Large intestine (tissue), 3 donors: ENCODE results near the gene MMEL1. TPM values are rescaled to one million over a fixed set of nuclear protein-coding genes. Genes with fewer than 3 reads are reported as not detected.

Experiments
- DNase-seq, 2 donors: peaks; one replicate each; pipeline versions ENCODE4 v3.0.0 to v3.0.0-alpha.2; 2013
- H3K27ac ChIP-seq: one replicate; pipeline ENCODE4 v1.5.1; 2013; ENCODE audit warnings: low read length
- H3K27me3 ChIP-seq: 2 replicates; pipeline ENCODE4 v1.6.1; 2013; ENCODE audit warnings: low read length; ENCODE audit not compliant: control insufficient read depth, insufficient read depth
- H3K36me3 ChIP-seq: 2 replicates; pipeline ENCODE4 v1.6.1; 2013; ENCODE audit warnings: low read length; ENCODE audit not compliant: control insufficient read depth, insufficient read depth
- H3K4me1 ChIP-seq: one replicate; pipeline ENCODE4 v1.6.1; 2013; ENCODE audit warnings: low read length; ENCODE audit not compliant: control insufficient read depth, insufficient read depth
- H3K4me3 ChIP-seq: one replicate; pipeline ENCODE4 v1.5.1; 2013; ENCODE audit warnings: low read length
- H3K9me3 ChIP-seq: one replicate; pipeline ENCODE4 v1.6.1; 2013; ENCODE audit warnings: mild to moderate bottlenecking, low read depth, low read length, moderate library complexity; ENCODE audit not compliant: control insufficient read depth
- WGBS: methylation state at CpG from one replicate; pipeline ENCODE4 v1.1.5; 2013; ENCODE audit warnings: low lambda C conversion rate; ENCODE audit not compliant: insufficient coverage; 5-methylcytosine and 5-hydroxymethylcytosine counted together
- polyA plus RNA-seq: library from polyadenylated mRNA; unstranded; fragments of 120-200 nt; gene quantifications from one replicate; pipeline ENCODE4 v1.2.1, GENCODE V29; 2013

Gene MMEL1
- polyA plus RNA-seq, 1 donor, result 14.3 TPM

DNA sequence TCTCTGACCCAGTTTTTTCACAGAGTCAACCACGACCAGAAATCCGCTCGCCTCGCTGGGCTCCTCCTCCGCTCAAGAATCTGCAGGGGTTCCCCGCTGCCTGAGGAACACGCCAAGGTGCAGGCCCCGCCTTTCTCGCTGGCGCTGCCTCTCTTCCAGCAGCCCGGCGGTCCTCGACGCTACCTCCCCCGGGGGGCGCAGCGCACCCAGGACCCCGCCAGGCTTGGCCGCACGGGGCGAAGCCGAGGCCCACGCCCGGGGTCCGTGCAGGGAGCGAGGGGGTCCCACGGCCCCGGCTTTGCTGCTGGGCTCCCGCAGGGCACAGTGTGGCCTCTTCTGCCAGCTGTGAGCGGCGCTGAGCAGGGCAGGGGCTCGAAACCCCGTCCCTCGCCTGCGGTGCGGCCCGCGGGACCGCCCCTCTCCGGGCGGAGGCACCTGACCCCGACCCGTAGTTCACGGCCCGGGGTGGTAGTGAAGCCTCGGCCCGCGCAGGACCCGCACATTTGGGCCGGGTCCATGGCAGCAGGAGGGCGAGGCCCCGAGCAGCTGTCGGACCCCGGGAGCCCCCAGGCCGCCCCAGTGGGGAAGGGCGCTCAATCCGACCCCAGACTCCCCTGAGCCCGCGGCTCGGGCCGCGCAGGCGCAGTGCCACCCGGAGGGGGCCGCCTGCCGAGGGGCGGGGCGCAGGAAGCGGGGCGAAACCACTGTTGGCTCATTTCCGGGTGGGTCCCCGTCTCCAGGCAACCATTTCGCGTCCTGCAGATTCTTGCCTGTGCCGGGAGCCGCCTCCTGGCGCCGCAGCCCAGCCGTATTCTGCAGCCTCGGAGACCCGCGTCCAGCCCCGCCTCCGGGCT, 10.0 kb upstream of the MMEL1 start:
- Histone ChIP-seq H3K27me3 (no peaks in the 10 kb centered on the region), H3K4me3 (peak overlapping the region; percentile 84), H3K27ac (peak overlapping the region; percentile 73), H3K4me1 (peaks cover 26% of the 10 kb centered on the region), H3K9me3 (peaks cover 10% of the 10 kb centered on the region), H3K36me3 (no peaks in the 10 kb centered on the region)
- no CpG with 5 or more reads among the region's 84 CpGs for WGBS
- peak; percentile 92 to 93 for DNase-seq

DNA sequence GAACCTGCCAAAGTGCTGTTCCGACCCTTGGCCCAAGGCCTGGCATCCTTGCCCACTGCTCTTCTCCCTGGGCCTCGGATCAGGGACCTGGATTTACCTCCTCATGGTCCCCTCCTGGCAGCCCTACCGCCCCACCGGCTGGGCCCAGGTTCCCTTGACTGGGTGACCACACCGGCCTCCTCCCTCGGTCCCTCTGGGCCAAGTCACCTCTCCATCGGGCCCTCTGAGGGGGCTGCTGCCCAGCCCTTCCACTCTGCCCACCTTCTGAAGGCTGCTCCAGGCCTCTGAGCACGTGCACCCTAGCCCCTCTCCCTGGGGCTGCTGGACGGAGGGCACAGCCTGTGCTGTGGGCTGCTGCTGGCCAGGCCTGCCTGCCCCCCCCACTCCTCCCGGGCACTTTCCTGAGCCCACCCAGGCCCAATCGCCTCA, 9.3 kb upstream of the MMEL1 start:
- Histone ChIP-seq H3K4me3 (peak overlapping the region; percentile 84), H3K36me3 (no peaks in the 10 kb centered on the region), H3K27me3 (no peaks in the 10 kb centered on the region), H3K4me1 (peaks cover 26% of the 10 kb centered on the region), H3K27ac (peak overlapping the region; percentile 73), H3K9me3 (peaks cover 8% of the 10 kb centered on the region)
- WGBS, result no CpG with 5 or more reads among the region's 11 CpGs
- DNase-seq, result no peak

- peak overlapping the region; percentile 73 for H3K27ac ChIP-seq
- H3K36me3 ChIP-seq, result no peaks in the 10 kb centered on the region
- no peaks in the 10 kb centered on the region for H3K27me3 ChIP-seq
- peaks cover 13% of the 10 kb centered on the region for H3K9me3 ChIP-seq
- H3K4me1 ChIP-seq, result peaks cover 26% of the 10 kb centered on the region
- no peak for DNase-seq
- H3K4me3 ChIP-seq, result peak overlapping the region; percentile 84
- WGBS, result no CpG with 5 or more reads among the region's 34 CpGs
These were observed 8.7 kb upstream of the MMEL1 start for GRCh38 chr1:2641381-2642130.

DNA sequence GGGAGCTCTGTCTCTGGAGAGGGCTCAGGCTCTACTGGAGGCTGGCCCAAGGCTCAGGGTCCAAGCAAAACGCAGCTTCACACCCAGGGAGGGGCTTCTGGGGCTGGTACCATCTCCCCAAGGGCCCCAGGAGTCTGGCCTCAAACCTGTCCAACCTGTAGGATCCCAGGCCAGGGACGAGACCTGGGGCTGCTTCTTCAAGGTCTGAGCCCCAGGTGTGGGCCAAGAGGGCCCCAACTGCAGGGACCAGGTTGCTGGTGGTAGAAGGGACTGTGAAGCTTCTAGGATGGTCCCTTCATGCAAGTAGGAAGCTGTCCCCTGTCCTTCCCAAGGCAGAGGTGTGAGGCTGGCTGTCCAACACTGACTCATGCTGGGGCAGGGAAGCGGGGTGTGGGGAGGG, 7.8 kb upstream of the MMEL1 start:
- no CpG with 5 or more reads among the region's 3 CpGs for WGBS
- H3K27ac ChIP-seq, result peak overlapping the region; percentile 20
- peaks cover 16% of the 10 kb centered on the region for H3K9me3 ChIP-seq
- peaks cover 26% of the 10 kb centered on the region for H3K4me1 ChIP-seq
- peak in 1 of 2 donors; percentile 32 for DNase-seq
- no peak overlapping the region for H3K4me3 ChIP-seq
- H3K36me3 ChIP-seq, result no peaks in the 10 kb centered on the region
- H3K27me3 ChIP-seq, result no peaks in the 10 kb centered on the region

- no peak overlapping the region for H3K4me3 ChIP-seq
- peak in 1 of 2 donors; percentile 68 for DNase-seq
- H3K4me1 ChIP-seq, result peaks cover 26% of the 10 kb centered on the region
- WGBS, result no CpG with 5 or more reads among the region's 26 CpGs
- peaks cover 14% of the 10 kb centered on the region for H3K9me3 ChIP-seq
- no peaks in the 10 kb centered on the region for H3K36me3 ChIP-seq
- peak overlapping the region; percentile 20 for H3K27ac ChIP-seq
- no peaks in the 10 kb centered on the region for H3K27me3 ChIP-seq
These were observed 7.0 kb upstream of the MMEL1 start for GRCh38 chr1:2639607-2640521.

- H3K9me3 ChIP-seq, result peaks cover 14% of the 10 kb centered on the region
- no peak overlapping the region for H3K4me3 ChIP-seq
- H3K27ac ChIP-seq, result no peak overlapping the region
- H3K4me1 ChIP-seq, result peaks cover 26% of the 10 kb centered on the region
- H3K36me3 ChIP-seq, result no peaks in the 10 kb centered on the region
- no peak for DNase-seq
- no peaks in the 10 kb centered on the region for H3K27me3 ChIP-seq
- no CpG with 5 or more reads among the region's 11 CpGs for WGBS
These were observed 6.4 kb upstream of the MMEL1 start for GRCh38 chr1:2639203-2639602.

DNA sequence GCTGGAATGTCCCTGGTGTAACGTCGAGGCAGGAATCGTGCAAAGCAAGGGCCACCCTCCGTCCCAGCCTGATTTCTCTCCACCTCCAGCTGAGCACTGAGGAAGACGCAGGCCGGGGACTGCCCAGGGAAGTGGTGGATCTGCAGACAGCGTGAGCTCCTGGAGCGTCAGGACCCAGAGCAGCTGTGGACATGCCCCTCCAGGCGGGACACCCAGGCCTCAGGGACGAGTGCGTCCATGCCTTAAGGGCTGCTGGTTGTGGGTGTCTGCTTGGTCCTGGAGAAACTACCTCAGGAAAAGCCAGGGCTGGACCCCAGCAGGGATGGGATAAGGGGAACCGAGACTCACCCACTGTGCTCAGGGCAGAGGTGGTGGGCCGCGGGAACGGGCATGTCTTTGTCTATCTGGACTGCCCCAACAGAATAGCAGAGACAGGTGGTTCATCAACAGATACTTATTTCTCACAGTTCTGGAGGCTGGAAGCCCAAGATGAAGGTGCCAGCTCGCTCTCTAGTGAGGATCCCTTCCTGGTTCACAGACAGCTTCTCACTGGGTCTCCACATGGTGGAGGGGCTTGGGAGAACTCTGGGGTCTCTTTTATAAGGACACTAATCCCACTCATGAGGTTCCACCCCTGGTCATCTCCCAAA, 5.8 kb upstream of the MMEL1 start:
- no peak for DNase-seq
- Histone ChIP-seq H3K4me1 (peaks cover 30% of the 10 kb centered on the region), H3K9me3 (peaks cover 14% of the 10 kb centered on the region), H3K27me3 (no peaks in the 10 kb centered on the region), H3K4me3 (no peak overlapping the region), H3K36me3 (no peaks in the 10 kb centered on the region), H3K27ac (no peak overlapping the region)
- WGBS, result no CpG with 5 or more reads among the region's 16 CpGs

DNA sequence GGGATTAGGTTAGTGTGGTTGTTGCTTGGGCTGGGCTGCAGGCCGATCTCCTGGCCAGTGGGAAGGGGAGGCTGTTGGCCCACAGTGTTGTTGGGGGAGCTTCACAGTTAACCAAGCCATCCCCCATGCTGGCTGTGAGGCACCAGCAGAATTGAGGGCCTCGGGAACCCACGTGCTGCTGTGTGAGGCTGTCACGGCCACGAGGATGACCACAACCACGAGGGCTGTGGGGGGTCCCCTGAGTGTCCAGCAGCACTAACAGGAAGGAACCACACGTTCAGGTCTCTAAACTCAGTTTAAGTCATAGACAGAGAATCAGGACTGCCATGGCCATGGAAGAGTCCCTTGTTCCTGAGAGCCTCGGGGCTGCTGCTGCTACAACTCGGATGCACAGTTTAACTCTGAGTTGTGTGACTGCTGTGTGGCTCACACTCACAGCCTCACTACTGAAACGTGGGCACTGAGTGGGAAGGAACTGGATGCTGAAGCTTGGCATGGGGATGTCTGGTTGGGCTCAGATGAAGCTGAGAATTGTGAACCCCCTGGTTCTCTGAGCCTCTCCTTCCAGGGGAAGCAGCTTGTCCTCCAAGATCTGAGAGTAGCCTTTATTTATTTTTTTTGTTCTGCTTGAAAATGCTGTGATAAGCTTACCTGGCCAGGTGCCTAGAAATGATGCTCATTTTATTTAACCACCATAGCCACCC, 4.8 kb upstream of the MMEL1 start:
- Histone ChIP-seq H3K9me3 (peaks cover 14% of the 10 kb centered on the region), H3K27me3 (no peaks in the 10 kb centered on the region), H3K4me1 (peaks cover 37% of the 10 kb centered on the region), H3K36me3 (no peaks in the 10 kb centered on the region), H3K4me3 (no peak overlapping the region), H3K27ac (no peak overlapping the region)
- WGBS, result no CpG with 5 or more reads among the region's 10 CpGs
- no peak for DNase-seq

- H3K27ac ChIP-seq, result no peak overlapping the region
- WGBS, result 90% methylated on average over 4 of the region's 7 CpGs
- peaks cover 38% of the 10 kb centered on the region for H3K4me1 ChIP-seq
- H3K27me3 ChIP-seq, result no peaks in the 10 kb centered on the region
- no peak for DNase-seq
- no peak overlapping the region for H3K4me3 ChIP-seq
- H3K9me3 ChIP-seq, result peaks cover 14% of the 10 kb centered on the region
- no peaks in the 10 kb centered on the region for H3K36me3 ChIP-seq
These were observed 3.9 kb upstream of the MMEL1 start for GRCh38 chr1:2636733-2637132.
